ENCODE measurements around the gene S100A5. TPM values are rescaled to one million over a fixed set of nuclear protein-coding genes. Genes with fewer than 3 reads are reported as not detected.

The S100A5 gene
- total RNA-seq, 4 donors from 2014 or later, result 2.2 to 12.6 (median 6.5) TPM

DNA sequence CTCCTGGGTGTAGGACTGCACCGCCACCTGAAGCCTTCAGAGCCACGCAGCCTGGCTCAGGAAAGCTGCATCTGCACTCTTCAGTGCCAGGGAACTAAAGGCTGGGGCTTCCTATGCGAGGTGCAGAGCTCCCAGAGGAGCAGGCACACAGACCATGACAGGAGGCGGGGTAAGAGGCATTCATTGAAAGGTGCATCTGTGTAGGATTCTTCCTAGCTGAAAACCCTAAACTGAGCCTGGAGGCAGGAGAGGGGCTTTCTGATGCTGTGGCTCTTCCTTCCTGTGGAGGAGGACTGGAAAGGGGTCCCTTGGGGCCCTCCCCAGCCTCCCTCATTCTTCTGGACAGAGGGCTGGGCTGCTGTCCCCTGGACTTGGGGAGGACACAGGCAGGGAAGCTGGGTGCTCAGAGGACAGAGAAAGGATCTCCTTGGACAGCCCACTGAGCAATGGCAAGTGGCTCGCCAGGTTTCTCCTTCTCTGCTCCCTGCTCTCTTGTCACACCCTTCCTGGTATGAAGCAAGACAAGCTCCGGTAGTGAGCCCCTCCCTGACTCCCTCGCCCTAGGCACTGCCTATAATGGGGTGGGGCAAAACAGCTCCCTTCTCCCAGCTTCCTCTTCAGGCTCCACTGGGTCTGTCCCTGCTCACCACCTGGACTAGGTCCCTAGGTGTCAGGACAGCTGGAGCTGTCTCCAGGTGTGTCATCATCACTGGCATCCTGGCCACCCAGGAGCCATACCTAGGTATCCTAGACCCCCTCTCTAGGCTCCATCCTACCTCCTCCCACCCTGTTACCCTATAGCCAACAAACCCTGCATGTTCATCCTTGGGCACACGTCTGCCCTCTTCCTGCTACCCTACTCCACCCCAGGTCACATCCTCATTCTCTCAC, 25.0 kb downstream of the S100A5 start:
- TF ChIP-seq, protein P1, sequence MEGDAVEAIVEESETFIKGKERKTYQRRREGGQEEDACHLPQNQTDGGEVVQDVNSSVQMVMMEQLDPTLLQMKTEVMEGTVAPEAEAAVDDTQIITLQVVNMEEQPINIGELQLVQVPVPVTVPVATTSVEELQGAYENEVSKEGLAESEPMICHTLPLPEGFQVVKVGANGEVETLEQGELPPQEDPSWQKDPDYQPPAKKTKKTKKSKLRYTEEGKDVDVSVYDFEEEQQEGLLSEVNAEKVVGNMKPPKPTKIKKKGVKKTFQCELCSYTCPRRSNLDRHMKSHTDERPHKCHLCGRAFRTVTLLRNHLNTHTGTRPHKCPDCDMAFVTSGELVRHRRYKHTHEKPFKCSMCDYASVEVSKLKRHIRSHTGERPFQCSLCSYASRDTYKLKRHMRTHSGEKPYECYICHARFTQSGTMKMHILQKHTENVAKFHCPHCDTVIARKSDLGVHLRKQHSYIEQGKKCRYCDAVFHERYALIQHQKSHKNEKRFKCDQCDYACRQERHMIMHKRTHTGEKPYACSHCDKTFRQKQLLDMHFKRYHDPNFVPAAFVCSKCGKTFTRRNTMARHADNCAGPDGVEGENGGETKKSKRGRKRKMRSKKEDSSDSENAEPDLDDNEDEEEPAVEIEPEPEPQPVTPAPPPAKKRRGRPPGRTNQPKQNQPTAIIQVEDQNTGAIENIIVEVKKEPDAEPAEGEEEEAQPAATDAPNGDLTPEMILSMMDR (IDR thresholded peaks at IDR 0.05), result no peak
- no peak for TF ChIP-seq POLR2A (IDR thresholded peaks at IDR 0.05)
- Histone ChIP-seq H3K4me3 (replicated peaks in 1 of 3) (no peak overlapping the region), H3K4me1 (peaks cover 0 to 10% of the 10 kb centered on the region in 2 donors), H3K36me3 (no peaks in the 10 kb centered on the region), H3K27ac (no peak overlapping the region), H3K27me3 (no peaks in the 10 kb centered on the region), H3K9me3 (no peaks in the 10 kb centered on the region)
- 57 to 68% methylated on average over 7 of the region's 8 CpGs for WGBS, 2 donors
- DNase-seq, result no peak
- intact Hi-C loops (cut with DNase I), result no loop called here

DNA sequence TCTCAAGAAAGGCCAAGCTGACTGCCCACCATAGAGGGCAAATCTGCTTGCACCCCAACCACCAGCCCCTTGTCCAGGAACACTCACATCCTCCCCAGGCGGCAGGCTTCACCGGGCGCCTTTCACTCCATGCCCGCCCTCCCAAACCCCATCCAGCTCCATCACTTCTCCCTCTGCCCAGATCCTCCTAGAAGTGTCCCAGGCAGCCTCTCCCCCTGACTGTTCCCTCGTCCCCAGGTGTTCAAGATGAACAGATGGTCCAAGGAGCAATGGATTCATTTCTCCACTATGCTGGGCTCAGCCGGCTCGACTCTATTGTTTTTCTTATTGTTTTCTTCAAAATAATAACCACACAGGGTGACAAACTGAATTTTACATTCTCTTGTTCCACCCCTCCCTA, 27.1 kb downstream of the S100A5 start:
- WGBS, 2 donors, result 93% methylated on average over 7 of the region's 7 CpGs
- no peak for TF ChIP-seq POLR2A (IDR thresholded peaks at IDR 0.05)
- TF ChIP-seq, protein P1 (IDR thresholded peaks at IDR 0.05), result no peak
- Histone ChIP-seq H3K27me3 (no peaks in the 10 kb centered on the region), H3K9me3 (no peaks in the 10 kb centered on the region), H3K27ac (no peak overlapping the region), H3K4me3 (replicated peaks in 1 of 3) (no peak overlapping the region), H3K4me1 (peaks cover 0 to 10% of the 10 kb centered on the region in 2 donors), H3K36me3 (no peaks in the 10 kb centered on the region)
- intact Hi-C loops (cut with DNase I), result loop anchor here (5.0 kb wide), 1 partner anchor 234 kb away; no protein-coding TSS in a partner anchor
- DNase-seq, result no peak

DNA sequence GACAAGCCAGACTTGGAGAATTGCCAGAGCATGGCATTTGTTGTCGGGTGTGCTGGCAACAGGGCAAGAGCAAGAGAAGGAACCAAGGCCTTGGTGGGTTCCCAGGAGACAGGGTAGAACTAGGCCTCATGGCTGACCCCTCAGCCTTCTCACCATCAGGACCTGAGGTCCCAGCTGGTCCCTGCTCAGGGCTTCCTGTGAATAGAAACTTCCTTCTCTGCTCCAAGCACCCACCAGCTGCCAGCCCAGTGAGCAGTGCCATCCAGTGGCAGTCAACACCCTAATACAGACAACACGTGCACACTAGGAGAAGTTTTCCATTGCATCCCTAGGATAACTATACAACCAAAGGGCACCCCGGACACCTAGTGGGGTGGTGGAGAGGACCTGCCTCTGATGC, 27.7 kb downstream of the S100A5 start:
- no peak overlapping the region for H3K4me3 ChIP-seq (replicated peaks in 1 of 3)

DNA sequence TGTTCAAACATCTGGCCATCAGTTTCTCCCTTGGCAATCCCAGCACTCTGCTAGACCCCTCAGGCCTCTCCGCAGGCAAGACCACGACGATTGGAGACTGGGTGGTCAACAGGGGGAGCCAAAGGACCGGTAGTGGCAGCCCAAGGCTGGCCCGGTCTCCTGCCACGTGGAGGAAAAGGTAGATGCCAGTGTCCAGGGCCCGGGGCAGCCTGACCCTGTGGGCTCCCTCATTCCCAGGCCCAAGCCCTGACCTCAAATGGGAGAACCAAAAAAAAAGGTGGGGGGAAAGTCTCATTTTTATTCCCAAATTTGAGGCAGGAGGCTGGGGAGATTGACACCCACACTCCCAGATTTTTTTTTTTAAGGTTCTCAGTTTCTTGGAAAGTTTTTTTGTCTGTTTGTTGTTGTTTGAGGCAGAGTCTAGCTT, 29.7 kb downstream of the S100A5 start:
- no peaks in the 10 kb centered on the region for H3K9me3 ChIP-seq
- TF ChIP-seq, protein P1 (IDR thresholded peaks at IDR 0.05), result peak; percentile 69 to 95 (median 92)
- TF ChIP-seq POLR2A (IDR thresholded peaks at IDR 0.05), result no peak
- H3K27ac ChIP-seq, result no peak overlapping the region
- DNase-seq, result peak; percentile 83 to 86
- intact Hi-C loops (cut with DNase I), result loop anchor here (2.0 to 5.0 kb wide), 2 partner anchors 58 to 236 kb away; no protein-coding TSS in a partner anchor
- H3K4me3 ChIP-seq (replicated peaks in 1 of 3), result no peak overlapping the region
- H3K36me3 ChIP-seq, result no peaks in the 10 kb centered on the region
- WGBS, 2 donors, result 0% methylated on average over 4 of the region's 7 CpGs
- peaks cover 6 to 24% of the 10 kb centered on the region in 2 donors for H3K4me1 ChIP-seq
- H3K27me3 ChIP-seq, result no peaks in the 10 kb centered on the region

More for the DNA sequence above, 27.7 kb downstream of the S100A5 start:
- no peak for DNase-seq
- intact Hi-C loops (cut with DNase I), result loop anchor here (5.0 kb wide), 1 partner anchor 234 kb away; no protein-coding TSS in a partner anchor
- H3K27ac ChIP-seq, result no peak overlapping the region
- no peaks in the 10 kb centered on the region for H3K27me3 ChIP-seq
- H3K4me1 ChIP-seq, result peaks cover 0 to 10% of the 10 kb centered on the region in 2 donors
- H3K36me3 ChIP-seq, result no peaks in the 10 kb centered on the region
- no peaks in the 10 kb centered on the region for H3K9me3 ChIP-seq
- 63 to 71% methylated on average over 3 of the region's 3 CpGs for WGBS, 2 donors
- TF ChIP-seq POLR2A (IDR thresholded peaks at IDR 0.05), result no peak
- TF ChIP-seq, protein P1 (IDR thresholded peaks at IDR 0.05), result no peak

Data from thyroid gland (tissue), 4 donors.